ENCODE results near the gene HSPA1L.

GRCh38 chr6:31765910-31766794 is 48.9 kb downstream of the HSPA1L start:
- TF ChIP-seq GATA3 (IDR thresholded peaks at IDR 0.05; ENCODE audit: low read depth, low read length) (no peak), GATA2 (IDR thresholded peaks at IDR 0.05; ENCODE audit: low read depth, low read length) (no peak)
